SK-N-SH (cell line): ENCODE data around the gene STK17B. TPM values are rescaled to one million over a fixed set of nuclear protein-coding genes. Genes with fewer than 3 reads are reported as not detected.

Experiments used
- CTCF ChIA-PET: fragments of 300-600, 350-600 bp; formaldehyde crosslinking; extraction: SDS; loops from one replicate; lab custom pipeline; 2021; lab: Yijun Ruan, JAX
- POLR2A ChIA-PET: fragments of 350-600 bp; sonication (Branson Sonifier 250); formaldehyde crosslinking; extraction: SDS; loops from one replicate; lab custom pipeline; 2020; ENCODE audit warnings: antibody characterized with exemption, inconsistent platforms; lab: Yijun Ruan, JAX
- DNase-seq: peaks from one replicate; pipeline ENCODE4 v3.0.0; 2012
- H2AFZ ChIP-seq: fragments of 200-600 bp; sonication (generic); 2 replicates; pipeline ENCODE4 v1.8.1; 2016; ENCODE audit warnings: antibody characterized with exemption, mild to moderate bottlenecking, low read depth
- H3F3A ChIP-seq: fragments of 200-600 bp; sonication (generic); replicated peaks from 2 replicates; pipeline ENCODE3; 2016; ENCODE audit warnings: antibody characterized with exemption, mild to moderate bottlenecking; ENCODE audit not compliant: insufficient read depth
- H3K27ac ChIP-seq, 2 experiments: fragments of 200-500 bp in 1 of 2; fragments of 200-600 bp in 1 of 2; sonication (Bioruptor generic) in 1 of 2; sonication (generic), shearing (Covaris generic) in 1 of 2; 2 replicates each; pipeline versions ENCODE4 v1.5.1 to v1.6.1; 2014 to 2016; ENCODE audit warnings: low read depth in 2 of 2, inconsistent platforms in 1 of 2, low read length in 1 of 2, mild to moderate bottlenecking in 1 of 2, mixed read lengths in 1 of 2
- H3K27me3 ChIP-seq: fragments of 200-600 bp; sonication (generic), shearing (Covaris generic); 2 replicates; pipeline ENCODE4 v1.6.1; 2016; ENCODE audit warnings: mixed run types; ENCODE audit not compliant: insufficient read depth
- H3K36me3 ChIP-seq, 2 experiments: fragments of 200-500 bp in 1 of 2; fragments of 200-600 bp in 1 of 2; sonication (Bioruptor generic) in 1 of 2; sonication (generic) in 1 of 2; replicated peaks in 1 of 2; 2 replicates each; pipeline versions ENCODE3 to v1.5.1; 2014 to 2016; ENCODE audit warnings: low read length in 1 of 2, mild to moderate bottlenecking in 1 of 2; ENCODE audit not compliant: insufficient read depth in 2 of 2, control insufficient read depth in 1 of 2
- H3K4me1 ChIP-seq, 2 experiments: fragments of 200-500 bp in 1 of 2; fragments of 200-600 bp in 1 of 2; sonication (Bioruptor generic) in 1 of 2; sonication (generic), shearing (Covaris generic) in 1 of 2; 2 replicates each; pipeline versions ENCODE4 v1.5.1 to v1.6.1; 2014 to 2016; ENCODE audit warnings: low read depth in 1 of 2, low read length in 1 of 2, mixed run types in 1 of 2; ENCODE audit not compliant: insufficient read depth in 2 of 2, control insufficient read depth in 1 of 2
- H3K4me2 ChIP-seq: fragments of 200-600 bp; sonication (generic), shearing (Covaris generic); 2 replicates; pipeline ENCODE4 v1.6.1; 2017; ENCODE audit warnings: mixed run types
- H3K4me3 ChIP-seq, 2 experiments: fragments of 200-500 bp in 1 of 2; fragments of 200-600 bp in 1 of 2; sonication (Bioruptor generic) in 1 of 2; sonication (generic), shearing (Covaris generic) in 1 of 2; 2 replicates each; pipeline versions ENCODE4 v1.5.1 to v1.8.1; 2014 to 2016; ENCODE audit warnings: low read depth in 2 of 2, inconsistent platforms in 1 of 2, low read length in 1 of 2, mild to moderate bottlenecking in 1 of 2, mixed read lengths in 1 of 2, moderate library complexity in 1 of 2
- H3K79me2 ChIP-seq: fragments of 200-600 bp; sonication (generic); 2 replicates; pipeline ENCODE4 v1.8.1; 2017; ENCODE audit warnings: mild to moderate bottlenecking; ENCODE audit not compliant: insufficient read depth
- H3K9ac ChIP-seq: fragments of 200-600 bp; sonication (generic); 2 replicates; pipeline ENCODE4 v1.6.1; 2017; ENCODE audit warnings: mixed run types
- H3K9me2 ChIP-seq: fragments of 200-600 bp; sonication (generic); 2 replicates; pipeline ENCODE4 v1.6.1; 2017; ENCODE audit warnings: mixed run types
- H3K9me3 ChIP-seq: fragments of 200-600 bp; sonication (generic); 2 replicates; pipeline ENCODE4 v1.6.1; 2017; ENCODE audit warnings: mixed run types, mild to moderate bottlenecking, moderate library complexity
- H4K20me1 ChIP-seq: fragments of 200-600 bp; sonication (generic); 2 replicates; pipeline ENCODE4 v1.6.1; 2017; ENCODE audit warnings: mild to moderate bottlenecking, mixed run types; ENCODE audit not compliant: insufficient read depth
- FOSL2 ChIP-seq: IDR thresholded peaks from 2 replicates; pipeline ENCODE4 v1.4.0; 2012; ENCODE audit warnings: low read depth, mild to moderate bottlenecking, moderate library complexity, borderline replicate concordance
- FOXJ3 ChIP-seq: sonication (generic); formaldehyde crosslinking; IDR thresholded peaks from 2 replicates; pipeline ENCODE4 v1.5.1; 2020; ENCODE audit warnings: mild to moderate bottlenecking, missing genetic modification reagents
- FOXM1 ChIP-seq: IDR thresholded peaks from 2 replicates; pipeline ENCODE4 v1.4.0; 2012; ENCODE audit warnings: low read depth, mild to moderate bottlenecking
- MXI1 ChIP-seq: IDR thresholded peaks from 2 replicates; pipeline ENCODE4 v1.6.1; 2012; ENCODE audit warnings: mild to moderate bottlenecking, low read depth, low read length, improper control_type of control experiment
- RAD21 ChIP-seq: IDR thresholded peaks from 2 replicates; pipeline ENCODE4 v1.6.1; 2012; ENCODE audit warnings: mild to moderate bottlenecking, low read length
- RFX5 ChIP-seq: IDR thresholded peaks from 2 replicates; pipeline ENCODE4 v1.6.1; 2012; ENCODE audit warnings: mild to moderate bottlenecking, improper control_type of control experiment, low read length
- SIN3A ChIP-seq: IDR thresholded peaks from 2 replicates; pipeline ENCODE4 v1.6.1; 2012; ENCODE audit warnings: low read depth, mild to moderate bottlenecking, low read length, moderate library complexity, borderline replicate concordance
- SMC3 ChIP-seq: IDR thresholded peaks from 2 replicates; pipeline ENCODE4 v1.6.1; 2012; ENCODE audit warnings: low read depth, low read length, improper control_type of control experiment
- TEAD4 ChIP-seq: IDR thresholded peaks from 2 replicates; pipeline ENCODE4 v1.4.0; 2012; ENCODE audit warnings: mild to moderate bottlenecking, borderline replicate concordance; ENCODE audit not compliant: insufficient read depth
- YY1 ChIP-seq: IDR thresholded peaks from 2 replicates; pipeline ENCODE4 v1.4.0; 2012; ENCODE audit warnings: low read depth, mild to moderate bottlenecking
- WGBS: methylation state at CpG from one replicate; pipeline ENCODE4 v1.1.6; 2017; ENCODE audit warnings: low lambda C conversion rate; 5-methylcytosine and 5-hydroxymethylcytosine counted together
- polyA plus RNA-seq, 3 experiments: library from polyadenylated mRNA; depleted of rRNA; stranded (reverse); fragments of >200 nt; gene quantifications; 2 replicates each; pipeline ENCODE4 v1.2.3, GENCODE V29; 2012
- TF ChIP-seq, protein P1 (sequence below): fragments of 200-600 bp; sonication (generic); IDR thresholded peaks from 2 replicates; pipeline ENCODE4 v1.6.1; 2017; ENCODE audit warnings: antibody characterized with exemption, mild to moderate bottlenecking, moderate library complexity

The STK17B gene
- polyA plus RNA-seq, 1 of the 3 experiments (the other 2 are of a cell fraction) = 5.1 TPM

DNA sequence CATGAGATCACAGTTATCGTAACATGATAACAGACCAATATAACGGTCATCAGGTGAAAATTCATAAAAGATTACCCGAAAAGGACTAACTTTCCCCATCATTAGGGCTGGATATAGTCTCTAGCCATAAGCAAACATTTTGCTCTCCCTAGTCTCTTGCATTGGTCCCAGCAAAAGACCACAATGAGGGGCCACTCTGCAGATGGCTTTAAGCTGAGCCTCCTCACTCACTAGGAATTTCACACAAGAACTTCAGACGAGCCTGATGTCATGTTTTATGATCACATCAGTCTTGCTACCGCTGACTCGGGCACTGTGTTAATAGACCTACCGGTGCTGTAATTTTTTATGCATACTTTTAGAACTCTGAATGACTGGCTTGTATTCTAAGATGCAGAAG is 35.2 kb downstream of the STK17B start:
- H4K20me1 ChIP-seq = no peaks in the 10 kb centered on the region
- peaks cover 58 to 88% of the 10 kb centered on the region in 2 experiments for H3K36me3 ChIP-seq
- no peaks in the 10 kb centered on the region for H3K27me3 ChIP-seq
- H3K4me3 ChIP-seq = no peak overlapping the region
- peaks cover 59% of the 10 kb centered on the region for H3F3A ChIP-seq
- ChIA-PET CTCF (no interaction called here), POLR2A (no interaction called here)
- 94% methylated on average over 7 of the region's 7 CpGs for WGBS
- TF ChIP-seq YY1 = no peak
- no peak for TF ChIP-seq FOSL2
- TF ChIP-seq FOXJ3 = no peak
- TF ChIP-seq FOXM1 = no peak
- no peak for TF ChIP-seq SMC3
- TF ChIP-seq RFX5 = no peak
- no peak for TF ChIP-seq TEAD4
- H3K9ac ChIP-seq = no peak overlapping the region
- no peak overlapping the region for H3K27ac ChIP-seq
- no peak overlapping the region for H3K4me2 ChIP-seq
- no peaks in the 10 kb centered on the region for H3K4me1 ChIP-seq
- no peak overlapping the region for H2AFZ ChIP-seq
- peaks cover 4% of the 10 kb centered on the region; the same call in 1 of the 2 replicates for H3K79me2 ChIP-seq
- H3K9me3 ChIP-seq = peaks cover 29% of the 10 kb centered on the region
- DNase-seq = no peak
- no peaks in the 10 kb centered on the region; the same call in 1 of the 2 replicates for H3K9me2 ChIP-seq

DNA sequence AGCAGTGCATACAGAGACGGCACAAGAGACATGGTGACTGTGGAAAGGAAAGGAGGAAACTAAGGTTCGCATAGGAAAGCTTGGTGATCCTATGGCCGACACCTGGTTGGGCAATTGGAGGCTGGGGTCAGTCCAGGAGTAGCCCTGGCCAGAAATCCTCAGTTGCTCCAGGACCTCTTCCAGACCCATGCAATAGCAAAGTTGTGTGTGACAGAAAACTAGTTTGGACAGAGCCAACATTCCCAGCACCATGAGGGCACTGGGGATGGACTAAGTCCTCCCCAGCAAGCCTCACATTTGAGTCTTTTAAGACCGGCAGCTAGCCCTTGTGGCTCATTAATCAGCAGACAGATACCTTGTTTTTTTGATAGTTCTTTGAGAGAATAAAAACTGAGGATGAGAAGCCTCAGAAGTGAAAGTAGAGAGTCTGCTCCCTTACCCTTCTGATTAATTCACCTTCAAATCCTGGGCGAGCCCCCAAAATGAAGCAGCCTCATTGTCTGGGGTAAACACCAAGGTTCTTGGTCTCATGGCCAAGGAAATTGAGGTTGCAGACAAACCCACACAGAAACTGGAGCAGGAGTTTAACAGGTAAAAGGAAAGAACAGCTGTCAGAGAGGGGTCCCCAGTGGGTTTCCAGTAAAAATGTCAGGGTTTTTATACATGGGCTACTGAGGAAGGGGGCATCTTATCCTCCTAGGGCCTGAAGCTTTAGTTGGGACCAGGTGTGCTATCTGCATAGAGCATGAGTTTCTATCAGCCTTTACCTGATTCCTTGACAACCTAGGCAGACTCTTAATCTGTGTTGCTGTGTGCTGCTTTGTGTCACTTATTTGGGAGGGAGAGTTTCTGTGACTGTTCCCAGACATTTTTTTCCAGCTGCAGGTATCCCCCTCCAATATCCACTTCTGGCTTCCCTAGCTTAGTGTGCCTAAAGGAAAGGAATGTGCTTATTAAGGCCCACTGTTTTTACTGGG is 39.1 kb downstream of the STK17B start:
- Histone ChIP-seq H3K9me2 (no peaks in the 10 kb centered on the region; the same call in 1 of the 2 replicates), H3K4me2 (no peak overlapping the region), H3F3A (peaks cover 50% of the 10 kb centered on the region), H3K36me3 (peaks cover 37 to 50% of the 10 kb centered on the region in 2 experiments), H3K4me1 (no peaks in the 10 kb centered on the region), H3K4me3 (no peak overlapping the region), H4K20me1 (no peaks in the 10 kb centered on the region), H2AFZ (no peak overlapping the region), H3K9me3 (peaks cover 30% of the 10 kb centered on the region), H3K9ac (no peak overlapping the region), H3K27ac (no peak overlapping the region), H3K79me2 (no peaks in the 10 kb centered on the region), H3K27me3 (no peaks in the 10 kb centered on the region)
- ChIA-PET CTCF (interaction anchor here (0.8 kb wide), 1 partner anchor 54 kb away, joined by 3 read pairs; no protein-coding TSS in a partner anchor), POLR2A (no interaction called here)
- no peak for DNase-seq
- WGBS = 87% methylated on average over 5 of the region's 5 CpGs
- 0 out of 2 replicates have a peak, but pooled peaks have one; percentile 6 for TF ChIP-seq SIN3A
- TF ChIP-seq MXI1 = no peak

DNA sequence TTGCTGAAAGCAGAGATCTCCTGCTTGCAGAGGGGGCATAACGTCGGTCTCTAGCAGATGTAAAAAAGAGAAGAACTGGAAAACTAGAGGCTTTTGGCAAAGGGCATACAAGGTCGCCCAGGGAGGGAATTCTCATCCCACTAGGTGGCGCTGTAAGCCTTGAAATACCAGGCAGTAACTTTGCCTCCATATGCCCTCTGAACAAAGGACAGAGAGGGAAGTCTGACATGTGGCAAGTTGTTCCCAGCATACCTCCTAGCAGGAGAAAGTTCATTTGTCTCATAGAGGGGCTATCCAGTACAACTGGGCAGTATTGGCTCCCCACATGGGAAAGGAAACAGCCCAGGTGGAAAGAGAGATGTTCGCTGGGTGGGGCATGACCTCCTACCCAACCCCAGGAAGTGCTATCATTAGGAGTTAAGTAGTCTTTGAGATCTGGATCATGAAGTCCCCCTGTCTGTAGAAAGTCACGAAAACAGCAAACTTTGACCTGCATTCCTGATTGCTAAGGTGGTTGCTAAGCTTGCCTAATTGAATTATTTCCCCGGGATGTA is 39.9 kb downstream of the STK17B start:
- H3K4me2 ChIP-seq = no peak overlapping the region
- no peak overlapping the region for H3K4me3 ChIP-seq
- no peak overlapping the region for H2AFZ ChIP-seq
- no peaks in the 10 kb centered on the region for H4K20me1 ChIP-seq
- peaks cover 30% of the 10 kb centered on the region for H3K9me3 ChIP-seq
- no peak overlapping the region for H3K27ac ChIP-seq
- POLR2A ChIA-PET = no interaction called here
- peak; percentile 7 for DNase-seq
- H3K9ac ChIP-seq = no peak overlapping the region
- peaks cover 42% of the 10 kb centered on the region for H3F3A ChIP-seq
- H3K27me3 ChIP-seq = no peaks in the 10 kb centered on the region
- no peaks in the 10 kb centered on the region; the same call in 1 of the 2 replicates for H3K9me2 ChIP-seq
- CTCF ChIA-PET = no interaction called here
- no peaks in the 10 kb centered on the region for H3K79me2 ChIP-seq
- H3K4me1 ChIP-seq = no peaks in the 10 kb centered on the region
- WGBS = 71% methylated on average over 7 of the region's 7 CpGs
- TF ChIP-seq RAD21 = no peak; the same call in 1 of the 2 replicates
- TF ChIP-seq, protein P1, sequence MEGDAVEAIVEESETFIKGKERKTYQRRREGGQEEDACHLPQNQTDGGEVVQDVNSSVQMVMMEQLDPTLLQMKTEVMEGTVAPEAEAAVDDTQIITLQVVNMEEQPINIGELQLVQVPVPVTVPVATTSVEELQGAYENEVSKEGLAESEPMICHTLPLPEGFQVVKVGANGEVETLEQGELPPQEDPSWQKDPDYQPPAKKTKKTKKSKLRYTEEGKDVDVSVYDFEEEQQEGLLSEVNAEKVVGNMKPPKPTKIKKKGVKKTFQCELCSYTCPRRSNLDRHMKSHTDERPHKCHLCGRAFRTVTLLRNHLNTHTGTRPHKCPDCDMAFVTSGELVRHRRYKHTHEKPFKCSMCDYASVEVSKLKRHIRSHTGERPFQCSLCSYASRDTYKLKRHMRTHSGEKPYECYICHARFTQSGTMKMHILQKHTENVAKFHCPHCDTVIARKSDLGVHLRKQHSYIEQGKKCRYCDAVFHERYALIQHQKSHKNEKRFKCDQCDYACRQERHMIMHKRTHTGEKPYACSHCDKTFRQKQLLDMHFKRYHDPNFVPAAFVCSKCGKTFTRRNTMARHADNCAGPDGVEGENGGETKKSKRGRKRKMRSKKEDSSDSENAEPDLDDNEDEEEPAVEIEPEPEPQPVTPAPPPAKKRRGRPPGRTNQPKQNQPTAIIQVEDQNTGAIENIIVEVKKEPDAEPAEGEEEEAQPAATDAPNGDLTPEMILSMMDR = peak; percentile 56
- peaks cover 29 to 43% of the 10 kb centered on the region in 2 experiments for H3K36me3 ChIP-seq
